Liver (tissue), 9 donors: ENCODE results near the gene SAXO2. TPM values are rescaled to one million over a fixed set of nuclear protein-coding genes. Genes with fewer than 3 reads are reported as not detected.
"Not testable (repeated sequence)": the region's sequence is repeated elsewhere in the genome, so short reads cannot be mapped to it uniquely, and the experiment has no call there.

Experiments
- DNase-seq: peaks from one replicate; pipeline ENCODE4 v3.0.0-alpha.2; 2017; ENCODE audit warnings: low spot score
- H3K27ac ChIP-seq, 2 donors: one replicate each; pipeline ENCODE4 v1.7.0; 2013; ENCODE audit warnings: inconsistent platforms in 2 of 2, low read length in 2 of 2, control low read depth in 1 of 2, low read depth in 1 of 2, mild to moderate bottlenecking in 1 of 2
- H3K27me3 ChIP-seq, 4 donors: one replicate each; pipeline versions ENCODE4 v1.6.1 to v1.7.0; 2013; ENCODE audit warnings: low read length in 3 of 4, inconsistent platforms in 1 of 4, mild to moderate bottlenecking in 1 of 4, moderate library complexity in 1 of 4; ENCODE audit not compliant: control insufficient read depth in 4 of 4, insufficient read depth in 4 of 4
- H3K36me3 ChIP-seq, 4 donors: one replicate each; pipeline versions ENCODE4 v1.6.1 to v1.7.0; 2013; ENCODE audit warnings: low read length in 3 of 4, mild to moderate bottlenecking in 3 of 4, low read depth in 1 of 4, moderate library complexity in 1 of 4; ENCODE audit not compliant: control insufficient read depth in 4 of 4, insufficient read depth in 3 of 4
- H3K4me1 ChIP-seq, 4 donors: one replicate each; pipeline versions ENCODE4 v1.6.1 to v1.7.0; 2013; ENCODE audit warnings: low read length in 3 of 4, mild to moderate bottlenecking in 3 of 4, moderate library complexity in 1 of 4; ENCODE audit not compliant: control insufficient read depth in 4 of 4, insufficient read depth in 4 of 4
- H3K4me3 ChIP-seq, 3 donors: one replicate each; pipeline versions ENCODE4 v1.6.1 to v1.7.0; 2013; ENCODE audit warnings: low read length in 3 of 3, control low read depth in 1 of 3, low read depth in 1 of 3, mild to moderate bottlenecking in 1 of 3
- H3K9ac ChIP-seq, 2 donors: one replicate each; pipeline ENCODE4 v1.7.0; 2013; ENCODE audit warnings: low read length in 2 of 2, mild to moderate bottlenecking in 2 of 2, moderate library complexity in 2 of 2, control low read depth in 1 of 2, low read depth in 1 of 2
- H3K9me3 ChIP-seq, 4 donors: one replicate each; pipeline versions ENCODE4 v1.6.1 to v1.7.0; 2013; ENCODE audit warnings: low read length in 3 of 4; ENCODE audit not compliant: control insufficient read depth in 4 of 4
- FOXA1 ChIP-seq: IDR thresholded peaks from 2 replicates; pipeline ENCODE4 v1.6.1; 2016; ENCODE audit warnings: antibody characterized with exemption
- HNF4G ChIP-seq: IDR thresholded peaks from 2 replicates; pipeline ENCODE4 v1.6.1; 2016; ENCODE audit warnings: antibody characterized with exemption
- RAD21 ChIP-seq, 2 donors: IDR thresholded peaks; 2 replicates each; pipeline ENCODE4 v1.6.1; 2016; ENCODE audit warnings: antibody characterized with exemption in 2 of 2, mild to moderate bottlenecking in 2 of 2
- SP1 ChIP-seq: IDR thresholded peaks from 2 replicates; pipeline ENCODE4 v1.6.1; 2018; ENCODE audit warnings: antibody characterized with exemption, mild to moderate bottlenecking
- WGBS: extraction: QIAGEN DNeasy Blood & Tissue Kit; methylation state at CpG from one replicate; pipeline ENCODE4 v1.1.7; 2013; 5-methylcytosine and 5-hydroxymethylcytosine counted together
- polyA plus RNA-seq, 2 donors: library from polyadenylated mRNA; stranded (reverse) in 1 of 2; unstranded in 1 of 2; fragments of 200-250 nt in 1 of 2; fragments of >200 nt in 1 of 2; fragmentation: Nextera tagmentation in 1 of 2; extraction: Ambion mirVana in 1 of 2; gene quantifications; one replicate each; pipeline versions ENCODE4 v1.2.1 to v1.2.3, GENCODE V29; 2013 to 2015
- total RNA-seq, 2 donors: library from RNA; depleted of rRNA; stranded (reverse); fragments of >200 nt; gene quantifications; one replicate each; pipeline ENCODE4 v1.2.3, GENCODE V29; 2014
- donor health status: healthy.
- donor health status: healthy.
- donor health status: healthy.
- donor health status: healthy.
- donor health status: healthy.

The SAXO2 gene
- total and polyA plus RNA-seq, 4 donors: 0.28 to 1.4 (median 0.43) TPM

DNA sequence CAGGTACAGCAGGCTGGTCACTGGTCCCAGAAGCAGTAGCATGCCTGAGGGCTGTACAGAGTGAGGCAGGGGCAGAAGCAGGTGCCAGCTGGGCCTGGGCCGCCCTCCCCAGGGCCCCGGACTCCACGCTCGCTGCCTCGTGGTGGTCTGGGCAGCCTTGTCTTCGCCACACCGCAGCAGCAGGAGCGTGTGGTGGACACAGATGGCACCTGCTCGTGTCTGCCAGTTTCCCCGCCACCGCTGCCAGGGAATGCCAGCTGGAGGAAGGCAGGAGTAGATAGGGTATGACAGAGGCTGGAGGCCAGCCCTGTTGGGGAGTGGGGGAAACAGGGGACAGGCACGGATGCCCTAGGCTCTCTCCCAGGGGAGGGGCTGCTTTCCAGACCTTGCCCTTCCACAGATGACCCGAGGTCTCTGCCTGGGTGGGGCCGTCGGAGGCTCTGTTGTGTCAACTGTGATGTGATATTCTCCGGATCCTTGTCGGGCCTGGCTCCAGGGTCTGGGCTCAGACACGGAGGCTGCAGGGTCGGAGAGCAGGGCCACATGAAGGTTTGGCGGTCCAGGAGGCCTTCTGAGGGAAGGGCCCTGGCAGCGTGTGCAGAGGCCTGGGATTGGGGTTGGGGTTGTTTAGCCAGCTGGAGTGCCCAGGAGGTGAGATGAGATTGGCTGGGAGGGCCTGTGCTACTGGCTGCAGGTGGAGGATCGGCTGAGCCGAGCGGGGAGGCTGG, 53.1 kb downstream of the SAXO2 start:
- Histone ChIP-seq H3K27ac (no peak overlapping the region), H3K36me3 (no peaks in the 10 kb centered on the region), H3K9me3 (no peaks in the 10 kb centered on the region), H3K4me1 (no peaks in the 10 kb centered on the region), H3K9ac (no peak overlapping the region), H3K4me3 (no peak overlapping the region), H3K27me3 (no peaks in the 10 kb centered on the region)
- TF ChIP-seq SP1 (no peak), HNF4G (no peak), FOXA1 (no peak)
- WGBS: 91% methylated on average over 24 of the region's 24 CpGs
- no peak for DNase-seq

DNA sequence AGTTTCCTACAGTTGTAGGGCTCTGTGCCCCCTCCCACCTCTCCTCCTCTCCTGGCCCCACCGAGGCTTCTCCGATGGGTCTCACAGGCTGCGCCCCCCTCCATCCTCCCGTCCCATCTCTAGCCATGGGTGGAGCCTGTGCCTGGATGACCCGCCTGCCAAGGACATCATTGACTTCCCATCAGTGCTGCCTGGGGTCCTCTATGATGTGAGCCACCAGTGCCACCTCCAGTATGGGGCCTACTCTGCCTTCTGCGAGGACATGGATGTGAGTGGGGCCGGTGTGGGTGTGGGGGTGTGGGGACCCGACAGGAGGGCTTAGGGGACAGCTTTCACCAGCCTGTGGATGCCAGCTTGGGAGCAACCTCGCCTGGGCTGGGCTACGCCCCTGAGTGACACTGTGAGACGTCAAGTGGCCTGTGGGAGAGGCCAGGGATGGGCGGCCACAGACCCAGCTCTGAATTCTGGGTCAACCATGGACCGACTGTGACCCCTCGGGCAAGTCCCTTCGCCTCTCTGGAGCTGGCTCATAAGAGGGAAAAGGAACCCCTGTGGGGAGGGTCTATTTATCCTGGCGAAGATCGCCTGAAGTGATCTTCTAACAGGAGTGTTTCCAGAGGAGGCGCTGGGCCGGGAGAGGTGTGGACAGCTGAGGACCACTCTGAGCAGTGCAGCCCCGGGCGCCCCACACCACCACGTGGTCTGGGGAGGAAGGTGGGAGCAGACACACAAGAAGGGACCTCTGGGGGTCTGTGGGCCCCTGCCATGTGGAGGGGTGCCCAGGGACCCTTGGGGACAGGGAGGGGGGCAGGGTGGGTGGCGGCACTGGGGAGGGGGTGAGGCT, 53.9 kb downstream of the SAXO2 start:
- not testable (repeated sequence) for H3K9me3 ChIP-seq, H3K4me1 ChIP-seq, H3K9ac ChIP-seq, DNase-seq, H3K4me3 ChIP-seq, H3K36me3 ChIP-seq, H3K27ac ChIP-seq, H3K27me3 ChIP-seq
- 95% methylated on average over 23 of the region's 23 CpGs for WGBS

DNA sequence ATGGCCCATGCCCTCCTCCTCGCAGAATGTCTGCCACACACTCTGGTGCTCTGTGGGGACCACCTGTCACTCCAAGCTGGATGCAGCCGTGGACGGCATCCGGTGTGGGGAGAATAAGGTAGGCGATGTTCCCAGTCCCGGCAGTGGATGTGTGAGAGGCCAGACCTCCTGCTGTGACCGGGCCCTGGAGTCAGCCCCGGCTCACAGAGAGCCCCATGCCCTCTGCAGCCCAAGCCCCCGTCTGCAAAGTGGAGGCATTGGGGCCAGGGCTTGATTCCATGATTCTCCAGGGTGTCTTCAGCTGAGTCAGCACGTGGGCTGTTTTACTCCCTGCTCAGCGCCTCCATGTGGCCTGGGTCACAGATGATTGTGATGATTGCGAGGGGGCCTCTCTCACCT, 54.5 kb downstream of the SAXO2 start:
- no peak overlapping the region for H3K9ac ChIP-seq
- H3K36me3 ChIP-seq: no peaks in the 10 kb centered on the region
- H3K9me3 ChIP-seq: no peaks in the 10 kb centered on the region
- no peak for TF ChIP-seq RAD21 (IDR thresholded peaks at IDR 0.05)
- no peak for TF ChIP-seq FOXA1
- no peak for DNase-seq
- no peak overlapping the region for H3K4me3 ChIP-seq
- no peaks in the 10 kb centered on the region for H3K4me1 ChIP-seq
- H3K27me3 ChIP-seq: no peaks in the 10 kb centered on the region
- H3K27ac ChIP-seq: no peak overlapping the region
- 93% methylated on average over 12 of the region's 12 CpGs for WGBS

DNA sequence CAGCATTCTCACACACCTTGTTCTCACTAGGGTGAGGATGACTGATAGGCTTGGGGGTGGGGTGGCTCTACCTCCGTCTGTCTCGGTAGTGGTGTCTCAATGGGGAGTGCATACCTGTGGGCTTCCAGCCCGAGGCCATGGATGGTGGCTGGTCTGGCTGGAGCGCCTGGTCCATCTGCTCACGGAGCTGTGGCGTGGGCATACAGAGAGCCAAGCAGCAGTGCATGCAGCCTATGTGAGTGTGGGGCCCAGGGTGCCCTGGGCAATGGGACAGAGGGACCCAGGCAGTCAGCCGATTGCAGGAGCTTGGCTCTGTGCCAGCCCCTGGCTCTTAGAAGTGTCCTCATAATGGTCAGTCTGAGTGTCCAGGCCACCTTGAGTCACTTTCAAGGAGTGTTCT, 54.9 kb downstream of the SAXO2 start:
- not testable (repeated sequence) for H3K9ac ChIP-seq, H3K4me1 ChIP-seq, H3K27ac ChIP-seq, H3K9me3 ChIP-seq, DNase-seq, H3K27me3 ChIP-seq, H3K36me3 ChIP-seq, H3K4me3 ChIP-seq
- WGBS: 82% methylated on average over 7 of the region's 7 CpGs

DNA sequence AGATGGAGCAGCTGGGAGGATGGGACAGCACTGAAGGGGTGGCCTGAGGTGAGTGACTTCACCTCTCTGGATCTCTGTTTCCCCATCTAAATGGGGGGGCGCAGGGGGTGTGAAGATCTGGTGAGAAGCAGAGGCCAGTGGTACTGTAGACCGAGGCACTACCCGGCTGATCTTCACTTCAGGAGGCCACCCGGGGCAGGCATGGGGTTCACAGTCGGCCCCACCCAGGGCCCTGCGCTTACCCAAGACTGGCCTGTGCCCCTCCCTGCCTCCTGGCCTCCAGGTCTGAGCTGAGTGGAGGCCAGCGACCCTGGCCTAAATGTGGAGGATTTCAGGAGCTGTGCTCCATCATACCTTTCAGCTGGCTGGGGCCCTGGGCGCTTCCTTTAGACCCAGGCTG, 55.7 kb downstream of the SAXO2 start:
- H3K4me3 ChIP-seq, H3K36me3 ChIP-seq, DNase-seq, H3K27ac ChIP-seq, H3K4me1 ChIP-seq, H3K27me3 ChIP-seq, H3K9me3 ChIP-seq, H3K9ac ChIP-seq: not testable (repeated sequence)
- 93% methylated on average over 8 of the region's 8 CpGs for WGBS

DNA sequence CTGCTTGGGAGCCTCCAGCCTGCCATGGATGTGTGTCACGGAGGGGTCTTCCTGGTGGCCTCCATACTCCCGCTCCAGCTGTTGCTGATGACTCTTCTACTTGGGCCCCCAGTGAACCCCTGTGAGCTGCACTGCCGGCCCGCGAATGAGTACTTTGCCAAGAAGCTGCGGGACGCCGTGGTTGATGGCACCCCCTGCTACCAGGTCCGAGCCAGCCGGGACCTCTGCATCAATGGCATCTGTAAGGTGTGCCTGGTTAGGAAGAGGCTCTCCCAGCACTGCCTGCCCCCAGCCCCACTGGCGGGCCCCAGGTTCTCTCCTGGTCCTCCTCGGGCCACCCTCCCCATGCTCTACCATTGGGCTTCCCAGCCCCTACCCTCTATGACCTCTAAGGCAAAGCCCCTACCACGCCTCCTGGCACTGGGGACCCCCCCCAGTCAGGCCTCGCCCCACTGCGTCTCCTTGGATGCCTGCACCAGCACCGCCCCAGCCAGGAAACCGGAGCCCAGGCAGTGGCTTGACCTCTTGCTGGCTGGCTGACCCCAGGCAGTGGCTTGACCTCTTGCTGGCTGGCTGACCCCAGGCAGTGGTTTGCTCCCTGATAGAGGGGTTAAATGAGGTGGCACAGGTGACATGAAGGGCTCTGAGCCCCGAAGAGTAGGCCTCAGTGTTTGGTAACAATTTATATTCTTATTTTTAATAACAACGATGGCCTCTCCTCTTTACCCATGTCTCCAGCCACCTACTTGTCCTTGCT, 57.1 kb downstream of the SAXO2 start:
- H3K4me1 ChIP-seq, DNase-seq, H3K9me3 ChIP-seq, H3K4me3 ChIP-seq, H3K36me3 ChIP-seq, H3K27ac ChIP-seq, H3K27me3 ChIP-seq, H3K9ac ChIP-seq: not testable (repeated sequence)
- WGBS: 76% methylated on average over 15 of the region's 19 CpGs

DNA sequence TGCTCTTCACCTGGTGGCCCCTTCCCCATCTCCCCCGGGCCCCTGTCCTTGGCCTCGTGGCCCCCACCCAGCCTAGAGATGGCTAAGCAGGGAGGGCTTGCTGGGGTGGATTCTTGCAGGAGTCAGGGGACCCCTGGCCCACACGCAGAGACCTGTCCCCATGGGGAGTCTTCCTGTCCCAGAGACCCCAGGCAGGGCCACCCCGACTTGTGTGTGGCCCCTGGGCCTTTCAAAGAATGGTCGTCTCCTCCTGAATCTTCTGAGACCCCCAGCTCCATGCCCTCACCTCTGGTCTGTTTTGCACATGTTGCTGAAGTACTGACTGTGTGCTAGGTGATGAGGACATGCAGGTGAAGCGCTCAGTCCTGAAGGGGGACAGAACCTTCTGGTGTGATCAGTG, 58.2 kb downstream of the SAXO2 start:
- H3K27me3 ChIP-seq, H3K9me3 ChIP-seq, H3K4me3 ChIP-seq, H3K36me3 ChIP-seq, DNase-seq, H3K27ac ChIP-seq, H3K4me1 ChIP-seq, H3K9ac ChIP-seq: not testable (repeated sequence)
- WGBS: 95% methylated on average over 3 of the region's 6 CpGs
